ENCODE measurements around the gene TBKBP1. TPM values are rescaled to one million over a fixed set of nuclear protein-coding genes. Genes with fewer than 3 reads are reported as not detected.

The TBKBP1 gene
- total and polyA plus RNA-seq, 8 donors = 2.9 to 14.3 (median 6.3) TPM

DNA sequence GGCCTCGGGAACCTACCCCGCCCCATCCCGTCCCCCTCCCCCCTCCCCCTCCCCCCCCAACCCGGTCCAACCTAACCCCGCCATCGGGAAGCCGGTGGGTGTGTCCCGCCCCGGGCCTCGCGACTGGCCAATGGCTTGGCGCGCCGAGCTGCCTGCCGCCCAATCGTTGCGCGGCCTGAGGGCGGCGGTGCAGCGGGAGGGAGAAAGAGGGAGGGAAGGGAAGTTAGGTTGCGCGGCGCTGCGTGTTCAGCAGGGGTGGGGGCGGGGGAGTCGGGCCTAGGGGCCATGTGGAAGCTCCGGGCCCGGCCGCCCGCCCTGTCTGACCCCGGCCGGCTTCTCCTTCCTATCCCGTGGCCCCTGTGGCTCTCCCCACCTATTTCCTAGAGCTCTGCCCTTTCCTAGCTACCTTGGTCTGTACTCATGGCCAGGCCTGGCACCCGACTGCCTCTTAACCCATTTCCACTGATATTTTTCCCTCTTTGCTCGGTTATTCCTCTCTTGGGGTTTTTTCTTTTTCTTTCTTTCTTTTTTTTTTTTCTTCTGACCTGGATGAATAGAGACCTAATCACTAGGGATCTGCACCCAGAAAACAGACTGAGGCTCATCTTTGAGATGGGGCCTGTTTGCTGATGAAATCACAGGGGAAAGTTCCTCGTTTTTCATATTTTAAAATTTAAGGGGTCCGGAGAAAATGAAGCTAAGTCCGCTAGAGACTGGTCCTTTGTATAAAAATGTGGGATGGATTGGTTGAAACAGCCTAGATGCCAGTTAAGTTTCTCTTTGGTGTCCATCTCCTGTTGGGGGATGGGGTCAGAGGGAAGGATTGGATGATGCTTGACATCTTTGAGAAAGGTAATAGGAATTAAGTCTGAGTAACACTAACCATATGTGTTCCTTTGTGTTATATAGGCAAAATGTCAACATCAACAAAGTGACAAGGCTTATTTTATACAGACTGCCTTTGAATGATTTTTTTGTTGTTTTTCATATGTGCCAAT is 43.1 kb upstream of the TBKBP1 start:
- Histone ChIP-seq H3K9me3 (no peaks in the 10 kb centered on the region), H3K36me3 (peaks cover 21 to 42% (median 39%) of the 10 kb centered on the region in 4 donors), H3K27ac (peak overlapping the region; percentile 96 to 99 (median 97)), H3K27me3 (no peaks in the 10 kb centered on the region), H3K4me3 (peak overlapping the region; percentile 91 to 97 (median 94)), H3K4me1 (peaks cover 37 to 74% (median 59%) of the 10 kb centered on the region in 4 donors)
- TF ChIP-seq POLR2AphosphoS5 (IDR thresholded peaks at IDR 0.05) (peak in 2 of 3 donors; percentile 9 to 88), EP300 (IDR thresholded peaks at IDR 0.05) (no peak)
- DNase-seq = peak; percentile 95 to 98
- 1 to 7% (median 2%) methylated on average over 5 to 39 of the region's 39 CpGs for WGBS, 5 donors
- intact Hi-C loops (cut with DNase I; ENCODE audit: low total_unique reads) = no loop called here

DNA sequence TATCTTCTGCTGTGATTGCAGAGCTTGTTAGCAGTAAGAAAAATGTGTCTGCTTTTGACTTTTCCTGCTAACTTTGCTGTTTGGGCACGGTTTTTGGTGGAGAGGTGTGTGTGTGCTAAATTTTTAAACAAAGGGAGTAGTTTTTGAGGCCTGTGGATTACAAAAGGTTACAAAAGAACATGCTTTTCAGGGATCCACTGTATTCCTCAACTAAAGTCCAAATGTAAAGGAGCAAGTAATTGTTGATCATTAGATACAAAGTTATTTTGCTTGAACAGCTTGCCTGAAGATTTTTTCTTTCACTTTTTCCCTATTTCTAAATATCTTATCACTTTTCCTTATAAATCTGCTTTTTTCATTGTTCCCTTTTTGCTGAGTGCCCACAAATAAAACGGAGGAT is 42.3 kb upstream of the TBKBP1 start:
- DNase-seq = no peak
- TF ChIP-seq, protein P1, sequence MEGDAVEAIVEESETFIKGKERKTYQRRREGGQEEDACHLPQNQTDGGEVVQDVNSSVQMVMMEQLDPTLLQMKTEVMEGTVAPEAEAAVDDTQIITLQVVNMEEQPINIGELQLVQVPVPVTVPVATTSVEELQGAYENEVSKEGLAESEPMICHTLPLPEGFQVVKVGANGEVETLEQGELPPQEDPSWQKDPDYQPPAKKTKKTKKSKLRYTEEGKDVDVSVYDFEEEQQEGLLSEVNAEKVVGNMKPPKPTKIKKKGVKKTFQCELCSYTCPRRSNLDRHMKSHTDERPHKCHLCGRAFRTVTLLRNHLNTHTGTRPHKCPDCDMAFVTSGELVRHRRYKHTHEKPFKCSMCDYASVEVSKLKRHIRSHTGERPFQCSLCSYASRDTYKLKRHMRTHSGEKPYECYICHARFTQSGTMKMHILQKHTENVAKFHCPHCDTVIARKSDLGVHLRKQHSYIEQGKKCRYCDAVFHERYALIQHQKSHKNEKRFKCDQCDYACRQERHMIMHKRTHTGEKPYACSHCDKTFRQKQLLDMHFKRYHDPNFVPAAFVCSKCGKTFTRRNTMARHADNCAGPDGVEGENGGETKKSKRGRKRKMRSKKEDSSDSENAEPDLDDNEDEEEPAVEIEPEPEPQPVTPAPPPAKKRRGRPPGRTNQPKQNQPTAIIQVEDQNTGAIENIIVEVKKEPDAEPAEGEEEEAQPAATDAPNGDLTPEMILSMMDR (IDR thresholded peaks at IDR 0.05) = no peak
- peaks cover 29 to 51% (median 47%) of the 10 kb centered on the region in 4 donors for H3K36me3 ChIP-seq
- no peaks in the 10 kb centered on the region for H3K27me3 ChIP-seq
- intact Hi-C loops (cut with DNase I; ENCODE audit: low total_unique reads) = no loop called here
- H3K27ac ChIP-seq = peak overlapping the region in 1 of 5 donors; percentile 98
- H3K9me3 ChIP-seq = no peaks in the 10 kb centered on the region
- H3K4me1 ChIP-seq = peaks cover 37 to 76% (median 62%) of the 10 kb centered on the region in 4 donors
- 37 to 54% (median 46%) methylated on average over 2 of the region's 2 CpGs for WGBS, 5 donors
- H3K4me3 ChIP-seq = no peak overlapping the region

DNA sequence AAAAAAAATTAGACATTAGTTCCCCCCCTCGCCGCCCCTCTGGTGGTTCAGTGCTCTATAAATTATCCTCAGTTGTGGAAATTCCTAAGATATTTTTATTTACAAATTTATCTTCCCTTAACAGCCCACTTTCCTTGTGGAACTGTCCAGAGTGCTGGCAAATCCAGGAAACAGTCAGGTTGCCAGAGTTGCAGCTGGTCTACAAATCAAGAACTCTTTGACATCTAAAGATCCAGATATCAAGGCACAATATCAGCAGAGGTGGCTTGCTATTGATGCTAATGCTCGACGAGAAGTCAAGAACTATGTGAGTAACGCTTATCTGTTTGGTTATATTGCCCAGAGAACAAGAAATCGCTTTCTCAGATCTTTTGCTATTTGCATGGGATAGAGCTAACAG is 41.4 kb upstream of the TBKBP1 start:
- 81 to 88% (median 86%) methylated on average over 6 of the region's 6 CpGs for WGBS, 5 donors
- no peak for TF ChIP-seq POLR2AphosphoS5 (IDR thresholded peaks at IDR 0.05)
- TF ChIP-seq, protein P1 (IDR thresholded peaks at IDR 0.05) = no peak
- TF ChIP-seq POLR2A (IDR thresholded peaks at IDR 0.05) = no peak
- no peak for TF ChIP-seq EP300 (IDR thresholded peaks at IDR 0.05)

DNA sequence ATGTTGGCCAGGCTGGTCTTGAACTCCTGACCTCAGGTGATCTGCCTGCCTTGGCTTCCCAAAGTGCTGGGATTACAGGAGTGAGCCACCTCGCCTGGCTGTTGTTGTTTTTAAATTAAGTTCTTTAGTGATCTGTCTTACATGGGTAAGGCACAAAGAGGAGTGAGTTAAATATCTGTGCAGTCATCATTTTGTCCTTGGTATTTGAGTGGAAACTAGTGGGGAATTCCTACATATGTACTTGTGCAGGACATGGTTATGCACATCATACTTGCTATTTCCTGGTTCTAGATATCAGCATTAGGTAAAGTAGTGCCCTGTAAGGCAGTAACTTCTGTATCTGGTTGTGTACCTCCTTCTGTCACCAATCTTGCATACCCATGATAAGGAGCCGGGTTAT is 40.5 kb upstream of the TBKBP1 start:
- H3K4me3 ChIP-seq = peak overlapping the region in 1 of 4 donors; percentile 10
- intact Hi-C loops (cut with DNase I; ENCODE audit: low total_unique reads) = no loop called here
- H3K27me3 ChIP-seq = no peaks in the 10 kb centered on the region
- DNase-seq = no peak
- peaks cover 36 to 72% (median 54%) of the 10 kb centered on the region in 4 donors for H3K4me1 ChIP-seq
- peaks cover 46 to 68% (median 65%) of the 10 kb centered on the region in 4 donors for H3K36me3 ChIP-seq
- H3K27ac ChIP-seq = no peak overlapping the region
- no peaks in the 10 kb centered on the region for H3K9me3 ChIP-seq
- TF ChIP-seq POLR2AphosphoS5 (IDR thresholded peaks at IDR 0.05) = no peak
- no peak for TF ChIP-seq POLR2A (IDR thresholded peaks at IDR 0.05)
- TF ChIP-seq, protein P1 (IDR thresholded peaks at IDR 0.05) = no peak
- TF ChIP-seq EP300 (IDR thresholded peaks at IDR 0.05) = no peak
- WGBS, 5 donors = 38 to 78% (median 44%) methylated on average over 2 of the region's 2 CpGs

More for the DNA sequence above, 41.4 kb upstream of the TBKBP1 start:
- Histone ChIP-seq H3K9me3 (no peaks in the 10 kb centered on the region), H3K27ac (no peak overlapping the region), H3K27me3 (no peaks in the 10 kb centered on the region), H3K4me3 (no peak overlapping the region), H3K4me1 (peaks cover 37 to 73% (median 61%) of the 10 kb centered on the region in 4 donors), H3K36me3 (peaks cover 38 to 60% (median 56%) of the 10 kb centered on the region in 4 donors)
- intact Hi-C loops (cut with DNase I; ENCODE audit: low total_unique reads) = no loop called here
- DNase-seq = no peak
